Subcutaneous abdominal adipose tissue (tissue), 5 donors: ENCODE measurements around the gene ARHGEF40.
A peak's percentile ranks its signal among the peaks of the same experiment; 100 is the strongest.

Experiments used
- H3K27ac ChIP-seq: one replicate; pipeline ENCODE4 v1.7.0; 2013; ENCODE audit warnings: low read depth, mild to moderate bottlenecking, inconsistent platforms, low read length, moderate library complexity
- H3K27me3 ChIP-seq, 5 donors: one replicate each; pipeline ENCODE4 v1.7.0; 2013; ENCODE audit warnings: low read length in 5 of 5, inconsistent platforms in 1 of 5; ENCODE audit not compliant: control insufficient read depth in 5 of 5, insufficient read depth in 4 of 5
- H3K36me3 ChIP-seq, 5 donors: one replicate each; pipeline ENCODE4 v1.7.0; 2013; ENCODE audit warnings: low read length in 5 of 5; ENCODE audit not compliant: control insufficient read depth in 5 of 5, insufficient read depth in 5 of 5
- H3K4me1 ChIP-seq, 5 donors: one replicate each; pipeline ENCODE4 v1.7.0; 2013; ENCODE audit warnings: low read length in 5 of 5, mild to moderate bottlenecking in 3 of 5, moderate library complexity in 1 of 5; ENCODE audit not compliant: control insufficient read depth in 5 of 5, insufficient read depth in 5 of 5
- H3K4me3 ChIP-seq, 5 donors: one replicate each; pipeline ENCODE4 v1.7.0; 2013; ENCODE audit warnings: low read length in 5 of 5, low read depth in 1 of 5
- H3K9ac ChIP-seq, 5 donors: one replicate each; pipeline ENCODE4 v1.7.0; 2013; ENCODE audit warnings: low read length in 5 of 5, mild to moderate bottlenecking in 4 of 5, moderate library complexity in 3 of 5
- H3K9me3 ChIP-seq, 5 donors: one replicate each; pipeline ENCODE4 v1.7.0; 2013; ENCODE audit warnings: low read length in 5 of 5; ENCODE audit not compliant: control insufficient read depth in 5 of 5
- donor health status: healthy.
- donor health status: healthy.
- donor health status: healthy.
- donor health status: healthy.
- donor health status: healthy.

The ARHGEF40 gene

DNA sequence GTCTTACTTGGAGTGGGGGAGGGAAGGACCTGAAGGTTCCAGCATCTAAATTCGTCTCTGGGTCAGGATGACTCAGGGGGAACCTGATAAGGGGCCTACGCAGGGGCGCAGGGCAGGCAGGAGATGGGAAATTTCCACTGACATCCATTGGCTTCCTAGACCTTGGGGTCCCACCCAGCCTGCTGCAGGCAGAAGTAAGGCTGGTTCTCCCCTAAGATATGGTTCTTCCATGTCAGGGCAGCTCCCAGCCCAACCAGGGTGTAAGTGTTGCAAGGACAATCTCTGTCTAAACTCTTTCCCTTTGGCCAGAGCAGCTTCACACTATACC, 43.2 kb upstream of the ARHGEF40 start:
- Histone ChIP-seq H3K4me3 (no peak overlapping the region), H3K9me3 (no peaks in the 10 kb centered on the region)

GRCh38 chr14:21029917-21030316, 40.2 kb upstream of the ARHGEF40 start, which contains the start of gene TPPP2:
Gene TPPP2, plus strand, starts transcription at chr14:21030217. Its CDS starts 365 bp downstream, at chr14:21030582.
- H3K27ac ChIP-seq = no peak within 1 kb of the TSS
- H3K9me3 ChIP-seq = no peaks in the 10 kb centered on the region
- no peaks in the 10 kb centered on the region for H3K27me3 ChIP-seq
- peaks cover 0 to 16% (median 9%) of the 10 kb centered on the region in 5 donors for H3K4me1 ChIP-seq
- no peak within 1 kb of the TSS for H3K4me3 ChIP-seq
- H3K36me3 ChIP-seq = no peaks in the 10 kb centered on the region
- no peak within 1 kb of the TSS for H3K9ac ChIP-seq

More for the DNA sequence above, 43.2 kb upstream of the ARHGEF40 start:
- Histone ChIP-seq H3K27me3 (no peaks in the 10 kb centered on the region), H3K27ac (peak overlapping the region; percentile 35), H3K9ac (no peak overlapping the region), H3K4me1 (peaks cover 3 to 42% (median 33%) of the 10 kb centered on the region in 5 donors), H3K36me3 (peaks cover 0 to 5% (median under 1%) of the 10 kb centered on the region in 5 donors)

DNA sequence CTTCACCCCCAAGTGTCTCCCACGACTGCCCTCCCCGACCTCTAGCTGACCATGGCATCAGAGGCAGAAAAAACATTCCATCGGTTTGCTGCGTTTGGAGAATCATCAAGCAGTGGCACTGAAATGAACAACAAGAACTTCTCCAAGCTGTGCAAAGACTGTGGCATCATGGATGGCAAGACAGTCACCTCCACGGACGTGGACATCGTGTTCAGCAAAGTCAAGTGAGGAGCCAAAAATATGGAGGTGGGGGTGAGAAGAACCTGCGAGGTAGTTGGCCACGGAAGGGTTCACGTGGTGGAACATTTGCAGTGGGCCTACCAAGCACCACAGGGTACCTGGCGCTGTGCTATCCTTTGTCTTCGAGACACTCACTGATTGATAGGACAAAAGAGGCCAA, 39.6 kb upstream of the ARHGEF40 start:
- Histone ChIP-seq H3K4me1 (peaks cover 0 to 13% (median 5%) of the 10 kb centered on the region in 5 donors), H3K9ac (no peak overlapping the region), H3K9me3 (no peaks in the 10 kb centered on the region), H3K4me3 (no peak overlapping the region), H3K27me3 (no peaks in the 10 kb centered on the region), H3K27ac (no peak overlapping the region), H3K36me3 (no peaks in the 10 kb centered on the region)

DNA sequence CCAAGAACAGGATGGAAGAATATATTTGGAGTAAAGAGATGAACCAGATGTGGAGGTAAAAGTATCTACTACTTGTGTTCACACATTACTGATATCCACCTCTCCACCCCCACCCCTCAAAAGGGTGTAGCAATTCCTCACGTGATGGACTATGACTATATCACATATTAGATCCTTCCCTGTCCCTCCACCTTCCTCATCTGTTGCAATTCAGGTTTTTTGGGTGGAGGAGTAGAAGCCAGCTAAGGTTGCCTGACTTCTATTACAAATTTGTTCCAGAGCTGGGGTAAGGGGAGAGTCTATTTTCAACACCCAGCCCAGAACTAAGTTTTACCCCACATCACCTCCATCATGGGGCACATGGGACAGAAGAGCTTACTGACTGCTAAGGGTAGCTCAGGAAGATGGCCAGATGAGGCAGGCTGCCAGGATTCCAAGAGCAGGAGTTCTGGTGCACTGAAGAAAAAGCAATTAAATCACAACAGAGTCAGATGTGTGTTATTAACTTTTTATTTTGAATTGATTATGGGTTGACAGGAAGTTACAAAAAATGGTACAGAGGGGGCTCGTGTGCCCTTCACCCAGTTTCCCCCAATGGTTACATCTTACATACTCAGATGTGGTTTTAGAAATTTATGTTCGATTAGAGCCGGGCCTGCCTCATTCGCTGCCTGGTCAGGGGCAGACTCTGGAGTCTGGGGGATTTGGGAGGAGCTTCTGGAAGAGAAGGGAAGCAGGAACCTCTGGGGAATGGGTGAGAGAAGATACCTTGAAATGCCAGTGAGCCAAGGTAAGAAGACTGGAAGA, 37.6 kb upstream of the ARHGEF40 start:
- no peaks in the 10 kb centered on the region for H3K9me3 ChIP-seq
- H3K9ac ChIP-seq = no peak overlapping the region
- H3K36me3 ChIP-seq = no peaks in the 10 kb centered on the region
- H3K27ac ChIP-seq = no peak overlapping the region
- H3K4me1 ChIP-seq = no peaks in the 10 kb centered on the region
- H3K4me3 ChIP-seq = no peak overlapping the region
- H3K27me3 ChIP-seq = no peaks in the 10 kb centered on the region

- H3K36me3 ChIP-seq = no peaks in the 10 kb centered on the region
- no peaks in the 10 kb centered on the region for H3K9me3 ChIP-seq
- H3K9ac ChIP-seq = no peak overlapping the region
- no peak overlapping the region for H3K4me3 ChIP-seq
- H3K4me1 ChIP-seq = peaks cover 0 to 3% (median 0%) of the 10 kb centered on the region in 5 donors
- no peak overlapping the region for H3K27ac ChIP-seq
- no peaks in the 10 kb centered on the region for H3K27me3 ChIP-seq
These were observed 36.9 kb upstream of the ARHGEF40 start for GRCh38 chr14:21033133-21033698.

- peaks cover 3 to 18% (median 14%) of the 10 kb centered on the region in 5 donors for H3K4me1 ChIP-seq
- H3K36me3 ChIP-seq = no peaks in the 10 kb centered on the region
- H3K9me3 ChIP-seq = no peaks in the 10 kb centered on the region
- H3K27ac ChIP-seq = no peak within 1 kb of the TSS
- no peak within 1 kb of the TSS for H3K9ac ChIP-seq
- H3K27me3 ChIP-seq = no peaks in the 10 kb centered on the region
- no peak within 1 kb of the TSS for H3K4me3 ChIP-seq
These were observed 35.4 kb upstream of the ARHGEF40 start, which contains the start of gene RNASE13 for GRCh38 chr14:21034707-21035106. Gene RNASE13, minus strand, starts transcription at chr14:21034807. Its CDS starts 519 bp downstream, at chr14:21034288.

- peaks cover 6 to 21% (median 20%) of the 10 kb centered on the region in 5 donors for H3K4me1 ChIP-seq
- H3K9ac ChIP-seq = no peak overlapping the region
- no peak overlapping the region for H3K4me3 ChIP-seq
These were observed 33.4 kb upstream of the ARHGEF40 start for GRCh38 chr14:21036751-21037150.

DNA sequence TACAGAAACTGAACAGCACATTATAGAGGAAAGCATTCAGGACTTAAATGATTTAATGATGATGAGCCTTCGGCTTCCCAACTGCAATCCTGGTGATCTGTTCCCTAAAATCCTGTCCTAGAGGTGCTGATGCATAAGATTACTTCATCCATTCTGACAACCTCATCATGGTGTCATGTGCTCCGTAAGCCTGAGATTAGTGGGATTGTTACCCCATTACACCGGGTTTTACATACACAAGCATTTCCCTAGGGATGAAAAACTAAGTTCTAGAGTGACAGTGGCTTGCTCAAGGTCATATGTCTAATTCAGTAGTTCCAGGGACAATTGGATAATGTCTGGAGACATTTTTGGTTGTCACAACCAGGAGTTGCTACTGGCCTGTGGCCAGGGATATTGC, 32.9 kb upstream of the ARHGEF40 start:
- no peaks in the 10 kb centered on the region for H3K27me3 ChIP-seq
- H3K36me3 ChIP-seq = no peaks in the 10 kb centered on the region
- H3K9me3 ChIP-seq = no peaks in the 10 kb centered on the region
- H3K4me3 ChIP-seq = no peak overlapping the region
- H3K4me1 ChIP-seq = peaks cover 6 to 23% (median 20%) of the 10 kb centered on the region in 5 donors
- H3K9ac ChIP-seq = no peak overlapping the region
- no peak overlapping the region for H3K27ac ChIP-seq

More at GRCh38 chr14:21036751-21037150, 33.4 kb upstream of the ARHGEF40 start:
- H3K9me3 ChIP-seq = no peaks in the 10 kb centered on the region
- no peaks in the 10 kb centered on the region for H3K27me3 ChIP-seq
- H3K36me3 ChIP-seq = no peaks in the 10 kb centered on the region
- H3K27ac ChIP-seq = no peak overlapping the region

- Histone ChIP-seq H3K9ac (peak overlapping the region in 4 of 5 donors; percentile 9 to 58 (median 37)), H3K4me3 (peak overlapping the region in 1 of 5 donors; percentile 31), H3K27me3 (no peaks in the 10 kb centered on the region), H3K36me3 (no peaks in the 10 kb centered on the region), H3K9me3 (no peaks in the 10 kb centered on the region), H3K27ac (peak overlapping the region; percentile 55), H3K4me1 (peaks cover 12 to 37% (median 32%) of the 10 kb centered on the region in 5 donors)
These were observed 31.4 kb upstream of the ARHGEF40 start for GRCh38 chr14:21038441-21039422.
